ELR (cell line): Measurements from ENCODE around the gene GBA3.

ENCODE experiments used
- DNase-seq: peaks from one replicate; pipeline ENCODE4 v3.0.0-alpha.2; 2015; ENCODE audit warnings: low read depth

The GBA3 gene

DNA sequence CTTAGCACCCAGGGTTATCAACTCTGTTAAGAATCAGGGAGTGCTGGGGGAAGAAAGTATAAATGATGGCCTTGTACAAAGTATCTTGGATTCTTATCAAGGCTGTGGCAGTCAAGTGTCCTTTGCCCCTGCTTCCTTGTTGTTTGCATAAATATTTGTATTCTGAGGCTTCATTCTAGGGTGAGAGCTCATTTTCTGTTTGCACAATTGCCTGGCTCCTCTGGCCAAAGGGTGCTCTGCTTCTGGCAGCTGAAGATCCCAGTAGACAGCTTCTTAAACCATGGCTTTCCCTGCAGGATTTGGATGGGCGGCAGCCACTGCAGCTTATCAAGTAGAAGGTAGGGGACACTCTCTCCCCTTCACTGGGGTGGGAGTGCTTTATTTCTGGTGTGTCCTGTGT lies at the start of gene GBA3:
TSS of gene GBA3 (plus strand) at position 202 of the 400 bp plus-strand sequence.
- DNase-seq = no peak

DNA sequence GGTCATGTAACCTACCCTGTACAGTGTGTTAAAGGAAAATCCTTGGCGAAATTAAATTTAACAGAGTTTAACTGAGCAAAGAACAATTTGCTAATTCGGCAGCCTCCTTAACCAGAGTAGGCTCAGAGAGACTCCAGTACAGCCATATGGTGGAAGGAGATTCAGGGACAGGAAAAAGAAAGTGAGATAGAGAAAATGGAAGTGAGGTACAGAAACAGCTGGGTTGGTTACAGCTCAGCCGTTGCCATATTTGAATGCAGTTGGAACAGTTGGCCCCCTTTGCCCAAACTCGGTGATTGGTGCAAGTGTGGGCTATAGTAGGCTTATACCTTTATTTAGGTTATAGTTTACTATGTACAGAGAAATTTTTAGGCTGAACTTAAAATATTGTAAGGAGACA lies 48.8 kb upstream of the GBA3 start:
- no peak for DNase-seq

DNA sequence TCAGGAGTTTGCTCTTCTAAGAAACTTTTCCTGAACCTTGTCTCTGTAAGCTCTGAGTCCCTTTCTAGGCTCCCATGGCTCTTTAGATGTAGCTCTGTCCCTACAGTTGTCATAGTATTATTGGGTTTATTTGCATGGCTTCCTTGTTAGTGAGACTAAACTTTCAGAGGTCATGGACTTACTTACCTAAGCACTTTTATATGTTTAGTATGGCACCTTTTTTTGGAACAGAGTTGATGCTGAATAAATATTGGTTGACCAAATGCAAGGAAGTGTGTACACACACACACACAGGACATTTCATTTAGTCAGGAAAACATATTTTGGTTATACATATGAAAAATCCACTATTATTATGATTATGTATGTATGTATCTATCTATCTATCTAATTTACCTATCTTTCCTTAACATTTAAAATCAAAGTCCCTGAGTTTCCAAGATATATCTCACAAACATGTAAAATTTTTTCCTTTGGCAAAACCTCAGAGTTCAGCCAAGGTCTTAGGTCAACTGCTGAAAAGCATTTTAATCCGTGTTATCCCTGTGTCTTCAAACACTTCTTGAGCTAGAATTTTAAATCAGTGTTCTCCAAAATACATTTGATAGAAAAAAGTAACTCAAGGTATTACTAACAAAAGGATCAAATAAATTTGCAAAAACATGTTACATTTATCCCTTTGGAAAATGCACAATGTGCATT lies 47.1 kb upstream of the GBA3 start:
- no peak for DNase-seq

DNA sequence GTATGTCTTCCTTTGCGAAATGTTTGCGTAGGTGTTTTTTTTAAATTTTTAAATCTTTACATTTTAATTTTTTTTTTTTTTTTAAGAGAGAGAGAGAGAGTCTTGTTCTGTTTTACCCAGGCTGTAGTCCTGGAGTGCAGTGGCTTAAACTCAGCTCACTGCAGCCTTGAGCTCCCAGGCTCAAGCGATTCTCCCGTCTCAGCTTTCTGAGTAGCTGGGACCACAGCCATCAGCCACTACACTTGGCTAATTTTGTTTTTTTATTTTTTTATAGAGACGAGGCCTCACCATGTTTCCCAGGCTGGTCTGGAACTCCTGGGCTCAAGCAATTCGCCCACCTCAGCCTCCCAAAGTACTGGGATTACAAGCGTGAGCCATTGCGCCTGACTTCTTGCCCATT lies 43.7 kb upstream of the GBA3 start:
- no peak for DNase-seq

DNA sequence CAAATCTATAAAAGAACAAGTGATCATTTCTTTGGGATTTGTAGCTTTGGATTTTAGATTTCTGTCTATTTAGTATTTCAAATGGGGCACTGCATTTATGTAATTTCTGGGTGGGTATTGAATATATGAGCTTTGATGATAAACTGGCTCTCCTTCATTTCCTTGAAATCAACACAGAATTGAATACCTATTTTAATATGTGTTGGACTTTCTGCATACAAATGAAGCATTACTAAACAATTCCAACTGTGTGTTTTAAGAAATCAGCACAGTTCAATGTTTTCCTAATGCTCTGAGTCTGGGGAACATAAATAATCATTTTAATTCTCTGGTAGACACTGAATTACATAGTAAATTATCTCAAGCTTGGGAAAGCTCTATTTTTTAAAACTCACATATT lies 42.0 kb upstream of the GBA3 start:
- DNase-seq = no peak

DNA sequence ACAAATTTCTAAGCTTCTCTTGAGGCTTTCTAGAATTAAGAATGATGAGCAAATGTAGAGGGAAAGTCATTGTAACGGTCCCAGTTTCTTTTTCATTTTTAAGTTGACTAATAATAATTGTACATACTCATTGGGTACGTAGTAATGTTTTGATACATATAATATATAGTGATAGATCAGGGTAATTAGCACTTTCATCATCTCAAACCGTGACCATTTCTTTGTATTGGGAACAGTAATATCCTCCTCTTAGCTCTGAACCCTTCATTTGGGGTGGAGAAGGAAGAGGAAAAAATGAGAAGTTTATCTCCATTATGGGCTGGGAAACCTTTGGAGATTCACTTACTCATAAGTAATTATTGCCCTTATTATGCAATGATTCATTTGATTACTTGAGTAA lies 39.0 kb upstream of the GBA3 start:
- DNase-seq = no peak

DNA sequence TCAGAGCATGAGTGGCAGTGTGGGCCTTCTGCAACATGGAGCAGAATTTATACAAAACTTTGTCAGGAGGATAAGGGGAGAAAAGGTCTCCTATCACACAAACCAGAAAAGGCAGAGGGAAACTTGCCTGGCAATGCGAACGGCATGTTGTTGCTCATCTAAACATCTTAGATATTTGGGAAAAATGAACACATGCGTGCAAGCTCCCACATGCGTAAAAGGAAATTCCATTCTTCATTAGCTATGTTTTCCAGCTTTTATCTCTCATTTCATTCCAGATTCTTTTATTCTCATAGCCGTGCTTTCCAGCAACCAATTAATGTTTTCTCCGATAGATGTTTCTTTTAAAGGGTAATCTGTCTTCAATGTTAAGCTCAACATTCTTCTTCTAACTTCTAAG lies 31.3 kb upstream of the GBA3 start:
- DNase-seq = no peak

DNA sequence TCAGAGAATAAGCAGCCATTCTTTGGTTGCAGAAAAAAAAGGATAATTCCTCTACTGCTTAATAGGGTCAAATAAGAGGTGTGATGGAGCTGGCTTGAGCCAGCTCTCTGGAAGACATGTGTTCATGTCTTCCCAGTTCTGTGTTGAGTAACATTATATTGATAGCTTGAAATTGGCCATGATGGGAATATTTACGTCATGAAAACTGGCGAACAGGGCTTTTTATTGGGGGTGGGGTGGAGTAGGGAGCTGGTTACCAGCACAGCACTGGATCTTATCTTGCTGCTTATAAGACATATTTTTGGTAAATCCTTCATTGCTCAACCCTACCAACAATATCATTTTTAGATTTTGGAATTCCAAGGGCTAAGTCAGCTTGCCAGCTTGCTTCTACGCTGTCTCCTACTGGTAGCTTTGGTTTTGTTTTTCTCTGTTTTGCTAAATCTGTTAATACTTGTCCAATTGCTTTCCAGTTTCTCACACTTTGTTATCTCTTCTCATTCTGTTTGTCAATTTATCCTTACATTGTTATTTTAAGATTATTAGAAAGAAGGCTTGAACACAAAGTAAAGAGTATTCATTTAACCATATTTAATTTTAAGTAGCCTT lies 25.3 kb upstream of the GBA3 start:
- no peak for DNase-seq

DNA sequence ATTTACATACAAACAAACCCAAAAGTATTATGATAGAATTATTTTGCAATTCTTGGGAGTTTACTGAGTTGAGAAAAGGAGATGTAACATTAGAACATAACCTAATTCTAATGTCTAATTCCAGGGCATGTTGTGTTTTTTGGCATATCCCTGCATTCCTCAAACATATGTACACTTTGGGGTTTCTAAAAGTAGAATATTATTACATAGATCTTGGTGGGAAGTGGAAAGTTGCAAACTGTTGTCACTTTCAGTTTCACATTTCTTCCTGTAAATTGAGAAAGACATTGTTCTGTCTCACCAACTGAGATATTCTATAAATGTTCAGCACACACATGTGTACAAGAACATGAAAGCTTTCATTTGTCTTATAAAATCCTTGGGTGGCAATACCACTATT lies 24.4 kb upstream of the GBA3 start:
- no peak for DNase-seq

DNA sequence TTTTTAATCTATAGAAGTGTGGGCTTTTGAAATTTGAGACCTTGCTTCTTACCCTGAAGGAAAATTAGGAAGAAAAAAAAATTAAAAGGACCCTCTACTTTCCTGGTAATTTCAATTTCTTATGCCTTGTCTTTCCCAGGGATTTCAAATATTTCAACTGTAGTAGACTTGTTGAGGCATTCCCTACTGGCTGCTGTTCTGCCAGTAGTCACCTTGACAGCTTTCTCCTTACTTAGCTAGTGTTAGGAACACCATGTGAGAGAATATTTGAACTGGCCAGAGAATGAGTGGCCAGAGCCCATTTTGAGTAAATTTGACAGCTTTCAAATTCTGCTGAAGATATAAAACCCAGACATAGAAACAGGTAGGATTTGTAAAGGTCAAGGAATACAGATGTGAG lies 24.0 kb upstream of the GBA3 start:
- DNase-seq = no peak

DNA sequence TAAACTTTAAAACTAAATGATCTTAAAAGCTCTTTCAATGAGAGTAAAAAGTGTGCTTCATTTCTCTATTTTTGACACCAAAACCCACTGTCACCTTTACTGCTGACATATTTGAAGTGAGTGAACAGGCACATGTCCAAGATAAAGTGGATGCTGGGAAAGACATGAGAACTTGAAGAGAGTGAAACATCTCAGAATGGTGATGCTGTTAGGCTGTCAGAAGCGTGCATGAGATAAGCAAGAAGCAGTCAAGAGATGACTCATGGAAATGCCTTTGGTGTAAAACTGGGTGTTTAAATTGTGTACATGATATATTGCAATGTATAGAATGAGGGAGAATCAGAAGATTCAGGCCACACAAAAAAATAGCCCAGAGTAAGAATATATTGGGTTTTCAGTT lies 21.8 kb upstream of the GBA3 start:
- DNase-seq = peak; percentile 19

DNA sequence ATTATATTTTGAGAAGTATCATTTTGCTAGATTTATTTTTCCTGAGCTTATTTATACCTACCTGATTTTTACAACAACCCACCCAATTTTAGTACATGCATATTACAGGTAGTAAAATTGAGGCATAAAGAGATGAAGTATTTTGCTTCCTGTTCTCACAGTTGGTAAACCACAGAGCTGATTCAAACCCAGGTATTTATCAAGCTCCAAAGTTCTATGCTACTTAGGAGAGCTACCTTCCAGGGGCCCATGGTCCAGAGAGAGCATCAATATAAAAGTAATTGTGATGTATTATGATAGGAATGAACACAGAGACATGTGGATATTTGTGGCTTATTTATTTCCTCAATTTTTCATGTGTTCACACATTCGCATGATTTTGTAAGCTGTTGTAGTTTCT lies 20.2 kb upstream of the GBA3 start:
- DNase-seq = no peak

DNA sequence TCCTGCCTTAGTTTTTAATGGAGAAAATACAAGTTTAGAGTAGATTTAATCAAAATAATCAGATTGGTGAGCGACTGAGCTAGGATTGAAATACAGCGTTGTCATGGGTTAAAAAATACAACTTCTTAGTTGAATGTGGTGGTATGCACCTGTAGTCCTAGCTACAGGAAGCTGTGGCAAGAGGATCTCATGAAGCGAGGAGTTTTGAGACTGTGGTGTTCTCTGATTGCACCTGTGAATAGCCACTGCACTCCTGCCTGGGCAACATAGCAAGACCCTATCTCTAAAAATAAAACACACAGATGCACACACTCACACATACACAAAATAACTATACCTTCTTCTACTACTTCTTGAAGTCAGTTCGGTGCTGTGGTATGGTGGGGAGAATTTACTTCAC lies 19.8 kb upstream of the GBA3 start:
- no peak for DNase-seq

DNA sequence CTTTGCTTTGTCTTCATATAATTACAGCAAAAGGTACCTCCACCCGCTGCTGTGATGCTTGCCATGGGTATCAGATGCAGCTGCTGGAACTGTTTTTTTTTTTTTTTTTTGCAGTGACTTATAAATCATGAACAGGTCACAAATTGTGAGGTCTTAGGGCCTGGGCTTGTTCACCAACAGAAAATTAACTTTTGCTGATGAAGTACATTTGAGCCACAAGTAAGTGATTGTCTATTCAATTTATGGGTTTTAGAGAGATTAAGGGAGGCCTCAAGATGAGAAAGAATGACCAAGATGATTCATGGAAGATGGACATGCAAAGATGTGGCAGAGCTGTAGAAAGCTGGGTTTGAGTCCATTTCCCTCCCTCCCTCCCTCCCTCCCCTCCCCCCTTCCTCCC lies 18.0 kb upstream of the GBA3 start:
- DNase-seq = no peak

DNA sequence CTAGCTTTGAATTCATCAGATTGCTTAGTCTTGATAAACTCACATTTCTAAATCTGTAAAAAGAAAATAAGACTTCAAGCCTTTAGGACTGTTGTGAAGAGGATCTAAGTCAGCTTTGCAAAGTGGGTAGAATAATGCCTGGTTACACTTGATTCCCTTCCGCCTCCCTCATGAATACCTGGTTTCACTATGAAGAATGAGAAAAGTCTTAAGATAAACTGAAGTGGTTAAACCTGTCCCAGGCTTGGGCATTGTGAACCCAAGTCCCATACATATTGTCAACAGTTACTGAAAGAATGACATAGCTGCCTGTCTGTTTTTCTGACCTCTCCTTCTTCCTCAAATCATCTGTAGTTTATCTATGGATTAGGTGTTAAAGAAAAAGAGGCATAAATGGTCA lies 16.7 kb upstream of the GBA3 start:
- DNase-seq = no peak

DNA sequence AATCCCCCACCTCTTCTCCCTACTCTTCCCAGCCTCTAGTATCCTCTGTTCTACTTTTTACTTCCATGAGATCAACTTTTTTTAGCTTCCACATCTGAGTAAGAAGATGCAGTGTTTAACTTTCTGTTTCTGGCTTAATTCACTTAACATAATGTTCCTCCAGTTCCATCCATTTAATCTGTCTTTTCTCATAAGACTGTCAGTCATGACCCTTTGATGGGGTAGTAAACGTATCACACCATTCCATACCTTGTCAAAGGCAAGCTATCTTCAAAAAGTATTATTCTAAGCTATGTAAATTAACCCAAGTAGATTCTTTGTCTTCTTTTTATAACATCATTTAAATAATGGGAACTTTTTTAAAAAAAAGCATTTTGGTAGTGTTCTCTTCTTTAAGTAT lies 15.0 kb upstream of the GBA3 start:
- no peak for DNase-seq

DNA sequence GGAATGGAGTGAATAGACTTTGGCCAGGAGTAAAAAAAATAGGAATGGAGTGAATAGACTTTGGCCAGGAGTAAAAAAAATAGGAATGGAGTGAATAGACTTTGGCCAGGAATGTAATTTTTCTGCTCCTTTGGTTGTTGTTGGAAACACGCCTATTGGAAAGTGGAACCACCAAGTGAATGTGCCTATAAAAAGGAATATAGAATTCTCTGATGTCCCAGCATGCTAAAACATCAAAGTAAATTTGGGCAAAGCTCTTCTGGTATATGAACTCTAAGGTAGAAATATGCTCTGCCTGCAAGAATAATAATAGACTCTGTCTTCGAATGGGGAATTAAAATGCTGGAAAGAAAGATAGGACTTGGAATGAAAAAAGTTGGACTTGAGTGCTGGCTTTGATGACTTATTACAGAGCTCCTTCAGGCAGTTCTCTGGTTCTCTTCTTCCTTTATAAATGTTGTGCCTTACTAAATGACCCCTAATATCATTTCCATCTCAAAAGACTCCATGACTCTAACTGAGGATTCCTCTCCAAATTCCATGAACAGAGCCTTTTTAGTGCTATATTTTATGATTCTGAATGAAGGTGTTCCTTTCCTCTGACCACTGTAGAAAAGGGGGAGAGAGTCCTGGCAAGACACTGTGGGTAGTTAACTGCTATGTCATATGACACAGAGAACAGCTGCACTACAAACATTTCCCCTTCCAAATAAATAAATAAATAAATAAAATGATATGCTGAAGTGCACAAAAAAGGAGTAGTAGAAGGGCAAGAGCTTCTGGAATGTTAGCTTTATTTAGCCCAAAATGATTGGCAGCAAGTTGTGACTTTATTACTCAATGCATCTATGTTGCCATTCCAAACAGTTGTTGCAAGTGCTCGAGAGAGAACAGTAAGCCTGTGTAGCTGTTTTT lies 13.5 kb upstream of the GBA3 start:
- no peak for DNase-seq

DNA sequence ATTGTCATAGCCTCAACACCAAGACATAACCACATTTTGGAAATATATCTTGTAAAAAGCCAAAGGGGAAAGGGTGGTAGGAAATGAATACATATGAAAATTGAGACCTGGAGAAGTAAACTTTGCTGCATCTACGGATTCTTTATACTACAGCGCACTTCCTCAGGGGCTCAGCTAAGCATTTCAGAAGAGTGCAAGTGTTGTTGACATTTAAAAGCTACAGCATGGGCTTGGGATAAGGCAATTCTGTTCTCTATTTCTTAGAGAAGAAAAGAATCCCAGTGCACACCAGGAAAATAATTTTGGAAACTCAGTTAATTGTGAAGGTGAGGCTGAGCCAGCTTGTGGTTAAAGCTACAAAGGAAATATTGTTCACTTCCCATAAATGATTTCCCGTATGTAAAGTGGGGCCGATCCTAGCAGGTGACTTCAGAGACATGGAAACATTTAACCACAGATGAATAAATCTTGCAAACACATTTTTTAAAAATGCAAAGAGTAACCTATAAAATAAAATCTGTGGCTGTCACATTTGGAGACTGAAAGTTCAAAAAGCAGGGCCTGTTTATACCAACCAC lies 12.6 kb upstream of the GBA3 start:
- no peak for DNase-seq

DNA sequence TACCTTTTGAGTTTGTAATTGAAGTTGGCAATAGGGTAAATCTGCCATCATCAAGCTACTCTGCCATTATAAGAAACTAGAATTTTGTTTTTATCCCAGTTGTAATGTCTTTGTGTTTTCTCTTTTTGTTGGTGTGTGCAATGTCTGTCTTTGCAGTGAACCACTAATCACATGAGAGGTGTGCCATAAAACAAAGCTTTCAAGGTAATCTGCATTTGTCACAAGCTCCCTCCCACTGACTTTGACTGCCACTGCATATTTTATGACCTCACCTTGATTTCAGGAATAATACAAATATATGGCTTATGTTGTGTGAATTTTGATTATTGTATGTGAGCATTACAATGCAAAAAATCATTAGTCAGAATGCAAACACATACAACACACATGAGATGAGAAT lies 9.0 kb upstream of the GBA3 start:
- DNase-seq = no peak

DNA sequence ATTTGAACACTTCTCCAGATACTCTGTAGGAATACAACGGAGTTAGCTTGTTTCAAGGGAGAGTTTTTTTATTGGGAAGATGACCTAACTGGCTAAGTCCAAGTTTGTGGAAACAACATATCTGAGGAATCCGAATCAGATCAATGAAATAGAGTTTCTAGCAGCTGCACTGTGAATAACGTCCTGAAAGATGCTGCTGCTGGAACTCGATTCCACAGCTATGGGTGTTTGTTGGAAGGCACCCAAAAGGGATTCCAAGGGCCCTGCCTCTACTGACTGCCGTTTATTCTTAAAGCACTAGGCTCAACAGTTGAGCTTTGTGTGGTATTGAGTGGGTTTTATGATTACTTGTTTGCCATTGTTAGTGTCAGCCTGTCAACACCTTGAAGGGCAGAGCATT lies 6.6 kb upstream of the GBA3 start:
- DNase-seq = no peak

DNA sequence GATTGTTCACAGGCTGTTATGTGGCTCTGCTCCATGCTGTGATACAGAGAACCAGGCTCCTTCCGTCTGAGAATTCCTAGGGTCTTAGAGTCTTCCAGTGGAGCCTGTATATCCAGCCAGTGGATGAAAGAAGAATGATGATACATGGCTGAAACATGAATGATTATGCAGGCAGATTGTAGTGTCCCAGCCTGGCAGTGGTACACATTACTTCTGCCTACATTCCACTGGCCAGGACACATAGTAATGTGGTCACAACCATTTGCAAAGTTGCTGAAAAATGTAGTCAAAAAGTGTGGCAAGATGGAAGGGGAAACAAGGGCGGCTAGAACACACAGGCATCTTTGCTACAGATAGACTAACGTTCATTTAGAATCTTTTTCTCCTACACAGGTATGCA lies 4.5 kb upstream of the GBA3 start:
- peak; percentile 19 for DNase-seq

DNA sequence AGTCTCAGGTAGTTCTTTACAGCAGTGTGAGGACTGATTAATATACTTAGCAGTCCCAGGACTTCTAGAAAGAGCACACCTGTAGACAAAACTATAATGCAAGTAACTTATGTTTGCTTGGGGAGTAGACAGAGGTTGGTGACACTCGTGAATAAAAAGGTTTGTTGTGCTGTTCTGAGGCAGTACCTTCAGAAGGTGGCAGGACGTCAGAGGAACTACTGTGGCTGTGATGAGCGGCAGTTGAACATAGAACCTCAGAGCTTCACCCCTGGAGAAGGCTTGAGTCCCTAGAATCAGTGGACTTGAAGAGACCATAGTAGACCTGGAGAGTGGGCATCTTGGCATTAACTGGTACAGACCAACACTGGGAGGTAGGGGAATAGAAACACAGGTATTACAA lies 3.3 kb upstream of the GBA3 start:
- no peak for DNase-seq

DNA sequence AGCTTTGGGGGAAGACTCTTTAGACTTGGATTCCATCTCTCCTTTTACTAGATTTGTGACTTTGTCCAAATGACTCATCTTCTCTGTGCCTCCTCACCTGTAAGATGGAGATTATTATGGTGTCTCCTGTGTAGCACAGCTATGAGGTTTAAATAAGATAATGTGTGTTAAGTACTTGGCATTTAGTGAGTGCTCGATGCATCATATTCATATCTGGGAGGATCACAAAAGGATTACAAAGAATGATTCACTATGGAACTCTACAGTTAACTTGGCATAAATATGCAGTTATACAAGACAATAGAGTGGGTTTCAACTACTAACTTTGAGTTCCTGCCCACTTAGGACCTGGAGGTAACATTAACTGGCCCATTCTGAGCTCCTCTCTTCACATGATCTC lies 2.3 kb downstream of the GBA3 start:
- no peak for DNase-seq
